Endothelial cell of umbilical vein (primary cell): ENCODE measurements around the gene MYRIP. TPM values are rescaled to one million over a fixed set of nuclear protein-coding genes. Genes with fewer than 3 reads are reported as not detected.

ENCODE experiments used
- BruUV-seq: library from RNA; stranded (reverse); fragments of 400-500 nt; replicated peaks from 2 replicates; lab custom pipeline; 2021; lab: Mats Ljungman, UMichigan
- CTCF ChIA-PET: fragments of 300-600, 350-600 bp; sonication (Branson Sonifier 250); formaldehyde crosslinking; loops from one replicate; lab custom pipeline; 2021; ENCODE audit warnings: antibody characterized with exemption, inconsistent platforms; lab: Charles Lee
- POLR2A ChIA-PET: fragments of 300-600, 350-600 bp; sonication (Branson Sonifier 250); formaldehyde crosslinking; loops from one replicate; lab custom pipeline; 2021; ENCODE audit warnings: antibody characterized with exemption, inconsistent platforms; lab: Charles Lee
- DNase-seq: peaks from one replicate; pipeline ENCODE4 v3.0.0-alpha.2; 2011; ENCODE audit warnings: low read depth, low spot score
- FAIRE-seq: peaks from 2 replicates; lab custom pipeline; 2011; peaks lifted over from hg19 to GRCh38; lab: Jason Lieb, UNC
- H2AFZ ChIP-seq: 2 replicates; pipeline ENCODE4 v1.6.0; 2012; ENCODE audit warnings: low read depth, low read length, control low read depth, inconsistent platforms
- H3K27ac ChIP-seq: 2 replicates; pipeline ENCODE4 v1.5.1; 2011; ENCODE audit warnings: low read depth, mild to moderate bottlenecking, control low read depth, low read length, moderate library complexity; ENCODE audit not compliant: insufficient read depth
- H3K27me3 ChIP-seq, 2 experiments: 2 replicates each; pipeline versions ENCODE4 v1.6.0 to v1.6.1; 2011; ENCODE audit warnings: low read length in 2 of 2, mixed read lengths in 1 of 2; ENCODE audit not compliant: control insufficient read depth in 2 of 2, insufficient read depth in 2 of 2
- H3K36me3 ChIP-seq, 2 experiments: 2 replicates in 1 of 2; 3 replicates in 1 of 2; pipeline ENCODE4 v1.5.1; 2011; ENCODE audit warnings: low read length in 2 of 2, mild to moderate bottlenecking in 1 of 2, moderate library complexity in 1 of 2; ENCODE audit not compliant: control insufficient read depth in 2 of 2, insufficient read depth in 2 of 2; ENCODE audit errors: extremely low read depth in 1 of 2
- H3K4me1 ChIP-seq: 3 replicates; pipeline ENCODE4 v1.5.1; 2011; ENCODE audit warnings: mild to moderate bottlenecking, low read length; ENCODE audit not compliant: control insufficient read depth, insufficient read depth; ENCODE audit errors: extremely low read depth
- H3K4me2 ChIP-seq: 2 replicates; pipeline ENCODE4 v1.6.1; 2011; ENCODE audit warnings: low read length, control low read depth, mixed read lengths; ENCODE audit not compliant: insufficient read depth
- H3K4me3 ChIP-seq, 3 experiments: fragments of 200-600 bp in 1 of 3; sonication (generic), shearing (Covaris generic) in 1 of 3; replicated peaks in 1 of 3; 2 replicates each; pipeline ENCODE4 v1.5.1; 2011 to 2016; ENCODE audit warnings: control low read depth in 3 of 3, low read length in 3 of 3, mild to moderate bottlenecking in 2 of 3, inconsistent platforms in 1 of 3, low read depth in 1 of 3, moderate library complexity in 1 of 3; ENCODE audit not compliant: insufficient read depth in 1 of 3
- H3K79me2 ChIP-seq: 2 replicates; pipeline ENCODE4 v1.6.0; 2012; ENCODE audit warnings: low read length, inconsistent platforms; ENCODE audit not compliant: control insufficient read depth, insufficient read depth
- H3K9ac ChIP-seq: replicated peaks from 2 replicates; pipeline ENCODE3; 2011; ENCODE audit warnings: low read length, control low read depth; ENCODE audit not compliant: insufficient read depth; ENCODE audit errors: extremely low read depth
- H3K9me1 ChIP-seq: replicated peaks from 3 replicates; pipeline ENCODE4 v1.6.0; 2011; ENCODE audit warnings: mild to moderate bottlenecking, low read length; ENCODE audit not compliant: control insufficient read depth, insufficient read depth; ENCODE audit errors: extremely low read depth
- H3K9me3 ChIP-seq: replicated peaks from 2 replicates; pipeline ENCODE4 v1.5.1; 2012; ENCODE audit warnings: low read length, inconsistent platforms; ENCODE audit not compliant: control insufficient read depth, insufficient read depth
- H4K20me1 ChIP-seq: replicated peaks from 2 replicates; pipeline ENCODE3; 2011; ENCODE audit warnings: mild to moderate bottlenecking, low read length; ENCODE audit not compliant: control insufficient read depth, insufficient read depth; ENCODE audit errors: extremely low read depth
- EZH2 ChIP-seq: IDR thresholded peaks from 2 replicates; pipeline ENCODE4 v1.6.1; 2012; ENCODE audit warnings: borderline replicate concordance, low read depth, mild to moderate bottlenecking, moderate library complexity, low read length, inconsistent platforms; ENCODE audit not compliant: severe bottlenecking
- FOS ChIP-seq: IDR thresholded peaks from 2 replicates; pipeline ENCODE4 v1.6.1; 2011; ENCODE audit warnings: mild to moderate bottlenecking, low read length, moderate library complexity, borderline replicate concordance; ENCODE audit not compliant: insufficient read depth
- GATA2 ChIP-seq: IDR thresholded peaks from 2 replicates; pipeline ENCODE4 v1.7.0; 2011; ENCODE audit warnings: low read depth, mild to moderate bottlenecking, moderate library complexity, mixed read lengths, low read length; ENCODE audit not compliant: insufficient read length, insufficient read depth
- JUN ChIP-seq: IDR thresholded peaks from 2 replicates; pipeline ENCODE4 v1.6.1; 2011; ENCODE audit warnings: borderline replicate concordance, low read depth; ENCODE audit not compliant: insufficient read length, insufficient read depth
- MYC ChIP-seq: IDR thresholded peaks from one replicate; pipeline ENCODE4 v1.6.1; 2011; ENCODE audit warnings: mild to moderate bottlenecking, low read depth, low read length
- POLR2A ChIP-seq: IDR thresholded peaks from 2 replicates; pipeline ENCODE4 v1.6.1; 2012; ENCODE audit warnings: low read depth, mild to moderate bottlenecking, control low read depth, low read length
- POLR2AphosphoS5 ChIP-seq: IDR thresholded peaks from 2 replicates; pipeline ENCODE4 v1.6.1; 2012; ENCODE audit warnings: low read depth, mild to moderate bottlenecking, control low read depth, low read length, moderate library complexity; ENCODE audit not compliant: insufficient read depth
- dilution Hi-C: fragments of 300-500 bp; cut with MboI; formaldehyde crosslinking; loops from one replicate; pipeline ENCODE4 v1.15.0; 2019; ENCODE audit warnings: low sequenced_read_pairs; ENCODE audit not compliant: extremely low pct_ligation_motif_present
- intact Hi-C: fragments of 100-400 bp; cut with micrococcal nuclease; formaldehyde crosslinking; loops from one replicate; pipeline ENCODE4 v1.10.0; 2022
- polyA plus RNA-seq, 4 experiments: library from polyadenylated mRNA; depleted of rRNA in 3 of 4; stranded (reverse) in 3 of 4; unstranded in 1 of 4; fragments of >200 nt; gene quantifications; 2 replicates each; pipeline versions ENCODE4 v1.2.1 to v1.2.3, GENCODE V29; 2011 to 2012; ENCODE audit warnings: missing spikeins in 1 of 4
- total RNA-seq: library from RNA; stranded (reverse); gene quantifications from 2 replicates; pipeline ENCODE4 v1.2.3, GENCODE V29; 2021
- TF ChIP-seq, protein P1 (sequence below), 2 donors: IDR thresholded peaks; 1 replicate in 1 of 2; 2 replicates in 1 of 2; pipeline ENCODE4 v1.5.1; 2011; ENCODE audit warnings: low read length in 2 of 2, mild to moderate bottlenecking in 2 of 2, moderate library complexity in 2 of 2, control low read depth in 1 of 2, inconsistent platforms in 1 of 2, low read depth in 1 of 2; ENCODE audit not compliant: insufficient read depth in 1 of 2; ENCODE audit errors: extremely low read depth in 1 of 2
- TF ChIP-seq, protein P2 (sequence below): IDR thresholded peaks from 2 replicates; pipeline ENCODE4 v1.6.1; 2011; ENCODE audit not compliant: insufficient read depth, insufficient read length

The MYRIP gene
- total and polyA plus RNA-seq, 2 donors (not counting 3 experiments of a cell fraction or from before 2014, with no cell fraction given): 6.7 to 11.9 TPM

GRCh38 chr3:40215015-40215414 lies 405.6 kb downstream of the MYRIP start:
- BruUV-seq: no TSS peak

More at GRCh38 chr3:40215015-40215414, 405.6 kb downstream of the MYRIP start:
- DNase-seq: no peak
- TF ChIP-seq POLR2AphosphoS5: no peak
- no peak for TF ChIP-seq GATA2
- TF ChIP-seq, protein P1, sequence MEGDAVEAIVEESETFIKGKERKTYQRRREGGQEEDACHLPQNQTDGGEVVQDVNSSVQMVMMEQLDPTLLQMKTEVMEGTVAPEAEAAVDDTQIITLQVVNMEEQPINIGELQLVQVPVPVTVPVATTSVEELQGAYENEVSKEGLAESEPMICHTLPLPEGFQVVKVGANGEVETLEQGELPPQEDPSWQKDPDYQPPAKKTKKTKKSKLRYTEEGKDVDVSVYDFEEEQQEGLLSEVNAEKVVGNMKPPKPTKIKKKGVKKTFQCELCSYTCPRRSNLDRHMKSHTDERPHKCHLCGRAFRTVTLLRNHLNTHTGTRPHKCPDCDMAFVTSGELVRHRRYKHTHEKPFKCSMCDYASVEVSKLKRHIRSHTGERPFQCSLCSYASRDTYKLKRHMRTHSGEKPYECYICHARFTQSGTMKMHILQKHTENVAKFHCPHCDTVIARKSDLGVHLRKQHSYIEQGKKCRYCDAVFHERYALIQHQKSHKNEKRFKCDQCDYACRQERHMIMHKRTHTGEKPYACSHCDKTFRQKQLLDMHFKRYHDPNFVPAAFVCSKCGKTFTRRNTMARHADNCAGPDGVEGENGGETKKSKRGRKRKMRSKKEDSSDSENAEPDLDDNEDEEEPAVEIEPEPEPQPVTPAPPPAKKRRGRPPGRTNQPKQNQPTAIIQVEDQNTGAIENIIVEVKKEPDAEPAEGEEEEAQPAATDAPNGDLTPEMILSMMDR (IDR thresholded peaks at IDR 0.05; ENCODE audit: extremely low read depth in 1 of 2, insufficient read depth in 1 of 2, low read depth in 1 of 2, low read length in 2 of 2): no peak
- no peak for TF ChIP-seq FOS
- TF ChIP-seq JUN: no peak
- TF ChIP-seq EZH2: no peak
- no peak for TF ChIP-seq POLR2A
- no peak for TF ChIP-seq MYC
- TF ChIP-seq, protein P2, sequence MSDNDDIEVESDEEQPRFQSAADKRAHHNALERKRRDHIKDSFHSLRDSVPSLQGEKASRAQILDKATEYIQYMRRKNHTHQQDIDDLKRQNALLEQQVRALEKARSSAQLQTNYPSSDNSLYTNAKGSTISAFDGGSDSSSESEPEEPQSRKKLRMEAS: no peak
- no peak overlapping the region for H3K4me2 ChIP-seq
- no peaks in the 10 kb centered on the region for H3K9me1 ChIP-seq
- no peak overlapping the region for H3K27ac ChIP-seq
- no peak overlapping the region for H3K4me3 ChIP-seq
- FAIRE-seq: no peak
- no peaks in the 10 kb centered on the region for H3K27me3 ChIP-seq
- no peaks in the 10 kb centered on the region for H3K9me3 ChIP-seq
- H3K79me2 ChIP-seq: no peaks in the 10 kb centered on the region
- dilution Hi-C loops: no loop called here
- no peak overlapping the region for H3K9ac ChIP-seq
- no peaks in the 10 kb centered on the region for H4K20me1 ChIP-seq
- CTCF ChIA-PET: no interaction called here
- H2AFZ ChIP-seq: no peak overlapping the region
- peaks cover 0 to 4% of the 10 kb centered on the region in 2 experiments for H3K36me3 ChIP-seq
- H3K4me1 ChIP-seq: peaks cover 10% of the 10 kb centered on the region
- POLR2A ChIA-PET: no interaction called here
- intact Hi-C loops: no loop called here
